Measurements from ENCODE around the gene ASCC2.
"Not testable (repeated sequence)": the region's sequence is repeated elsewhere in the genome, so short reads cannot be mapped to it uniquely, and the experiment has no call there.

ASCC2 gene

GRCh38 chr22:29836791-29837370 is 1.2 kb downstream of the ASCC2 start:
- peaks cover 46% of the 10 kb centered on the region for H3K4me1 Mint-ChIP-seq
- peaks cover 40% of the 10 kb centered on the region for H3K36me3 Mint-ChIP-seq
- H3K9me3 Mint-ChIP-seq; ATAC-seq; DNase-seq (ENCODE audit: low spot score in 2 of 2): not testable (repeated sequence)
- H3K27ac Mint-ChIP-seq, result peak overlapping the region; percentile 8
- H3K4me3 Mint-ChIP-seq, result peak overlapping the region; percentile 84

DNA sequence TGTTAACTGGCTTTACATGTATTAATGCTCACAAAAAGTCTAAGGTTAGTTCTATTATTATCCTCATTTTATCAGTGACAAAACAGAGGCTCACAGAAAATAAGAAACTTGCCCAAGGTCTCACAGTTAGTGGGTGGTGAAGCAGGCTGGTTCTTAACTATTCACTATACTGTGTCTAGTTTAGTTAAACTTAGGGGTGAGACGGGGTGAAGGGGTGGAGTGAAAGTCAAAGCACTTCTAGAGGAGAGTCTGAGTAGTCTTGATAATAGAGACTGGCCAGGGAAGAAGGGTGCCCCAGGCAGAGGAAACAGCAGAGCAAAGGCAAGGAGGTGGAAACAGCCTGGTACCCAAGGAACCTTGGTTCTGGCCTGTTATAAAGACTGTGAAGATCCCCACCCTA is 4.0 kb downstream of the ASCC2 start:
- DNase-seq (ENCODE audit: low spot score in 2 of 2) (no peak), ATAC-seq (no peak)
- H3K9me3 Mint-ChIP-seq, result no peaks in the 10 kb centered on the region
- peaks cover 49% of the 10 kb centered on the region for H3K4me1 Mint-ChIP-seq
- no peak overlapping the region for H3K4me3 Mint-ChIP-seq
- no peak overlapping the region for H3K27ac Mint-ChIP-seq
- H3K36me3 Mint-ChIP-seq, result peaks cover 61% of the 10 kb centered on the region

GRCh38 chr22:29833392-29833965 is 4.6 kb downstream of the ASCC2 start:
- DNase-seq (ENCODE audit: low spot score in 2 of 2) (no peak), ATAC-seq (no peak)
- Mint-ChIP-seq H3K27ac (peak overlapping the region; percentile 50), H3K4me1 (peaks cover 43% of the 10 kb centered on the region), H3K9me3 (no peaks in the 10 kb centered on the region), H3K4me3 (no peak overlapping the region), H3K36me3 (peaks cover 64% of the 10 kb centered on the region)

GRCh38 chr22:29831958-29832357 is 6.1 kb downstream of the ASCC2 start:
- Mint-ChIP-seq H3K27ac (peak overlapping the region; percentile 23), H3K4me1 (peaks cover 30% of the 10 kb centered on the region), H3K4me3 (no peak overlapping the region), H3K36me3 (peaks cover 75% of the 10 kb centered on the region), H3K9me3 (no peaks in the 10 kb centered on the region)
- ATAC-seq, result no peak
- DNase-seq (ENCODE audit: low spot score in 2 of 2), result no peak

DNA sequence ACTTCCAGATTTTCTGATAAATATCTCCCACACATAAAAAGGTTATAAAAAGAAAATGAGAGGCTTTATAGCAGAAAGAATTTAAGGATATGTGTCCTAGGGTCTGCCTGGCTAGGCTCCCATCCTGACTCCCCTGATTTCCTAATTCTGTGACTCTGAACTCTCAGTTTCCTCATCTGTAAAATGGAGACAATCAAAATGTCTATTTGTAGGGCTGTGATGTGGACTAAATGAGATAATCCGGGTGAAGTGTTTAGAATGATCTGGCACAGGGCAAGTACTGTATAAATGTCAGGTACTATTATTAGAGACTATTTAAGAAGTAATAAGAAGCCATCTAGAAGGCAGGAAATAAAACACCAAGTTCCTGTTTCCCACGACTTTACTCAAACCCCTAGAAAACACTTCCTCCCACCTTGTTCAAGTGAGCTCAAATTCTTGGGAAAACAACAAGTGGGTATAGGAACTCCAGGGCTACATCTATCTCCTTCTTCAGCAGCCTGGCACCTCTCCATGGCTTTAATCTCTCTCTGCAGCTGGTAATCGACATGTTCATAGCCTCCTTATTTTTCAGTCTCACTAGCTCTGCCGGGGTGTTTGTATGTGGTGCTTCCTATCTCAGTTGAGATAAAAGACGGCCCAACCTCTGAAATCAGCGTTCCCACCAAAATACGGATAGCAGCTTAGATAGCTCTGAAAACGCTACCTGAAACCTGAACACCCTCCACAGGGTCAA is 6.7 kb downstream of the ASCC2 start:
- H3K36me3 Mint-ChIP-seq, result peaks cover 78% of the 10 kb centered on the region
- no peaks in the 10 kb centered on the region for H3K9me3 Mint-ChIP-seq
- H3K27ac Mint-ChIP-seq, result peak overlapping the region; percentile 23

GRCh38 chr22:29830585-29830984 is 7.5 kb downstream of the ASCC2 start:
- Mint-ChIP-seq H3K4me1 (peaks cover 19% of the 10 kb centered on the region), H3K9me3 (no peaks in the 10 kb centered on the region), H3K4me3 (no peak overlapping the region), H3K36me3 (peaks cover 81% of the 10 kb centered on the region), H3K27ac (peak overlapping the region; percentile 23)
- DNase-seq (ENCODE audit: low spot score in 2 of 2) (no peak), ATAC-seq (no peak)

More for the DNA sequence above, 6.7 kb downstream of the ASCC2 start:
- ATAC-seq (no peak), DNase-seq (ENCODE audit: low spot score in 2 of 2) (no peak)
- H3K4me1 Mint-ChIP-seq, result peaks cover 26% of the 10 kb centered on the region
- H3K4me3 Mint-ChIP-seq, result no peak overlapping the region

DNA sequence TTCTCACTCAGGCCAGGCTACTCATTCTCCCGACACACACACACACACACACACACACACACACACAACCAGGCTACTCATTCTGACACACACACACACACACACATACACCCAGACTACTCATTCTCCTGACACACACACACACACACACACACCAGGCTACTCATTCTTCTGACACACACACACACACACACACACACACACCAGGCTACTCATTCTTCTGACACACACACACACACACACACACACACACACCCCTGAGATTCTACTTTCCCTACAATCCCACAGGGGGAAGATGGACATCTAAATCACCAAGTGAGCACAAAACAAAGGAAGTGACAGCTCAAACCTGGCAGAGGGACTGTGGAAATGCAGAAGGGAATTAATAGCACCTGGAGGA is 10.3 kb downstream of the ASCC2 start:
- Mint-ChIP-seq H3K36me3 (peaks cover 89% of the 10 kb centered on the region), H3K27ac (peak overlapping the region; percentile 79)
- not testable (repeated sequence) for H3K4me3 Mint-ChIP-seq; H3K9me3 Mint-ChIP-seq; DNase-seq (ENCODE audit: low spot score in 2 of 2); ATAC-seq; H3K4me1 Mint-ChIP-seq

- no peak for DNase-seq (ENCODE audit: low spot score in 2 of 2)
- no peak overlapping the region for H3K27ac Mint-ChIP-seq
- no peak overlapping the region for H3K4me3 Mint-ChIP-seq
- H3K4me1 Mint-ChIP-seq, result peaks cover 8% of the 10 kb centered on the region
- H3K36me3 Mint-ChIP-seq, result peaks cover 89% of the 10 kb centered on the region
- ATAC-seq, result no peak
- H3K9me3 Mint-ChIP-seq, result no peaks in the 10 kb centered on the region
These were observed 11.0 kb downstream of the ASCC2 start for GRCh38 chr22:29827091-29827490.

- H3K4me3 Mint-ChIP-seq, result no peak overlapping the region
- no peak for ATAC-seq
- no peaks in the 10 kb centered on the region for H3K9me3 Mint-ChIP-seq
- peaks cover 18% of the 10 kb centered on the region for H3K4me1 Mint-ChIP-seq
- DNase-seq (ENCODE audit: low spot score in 2 of 2), result no peak
- peak overlapping the region; percentile 63 for H3K27ac Mint-ChIP-seq
- H3K36me3 Mint-ChIP-seq, result peaks cover 89% of the 10 kb centered on the region
These were observed 12.5 kb downstream of the ASCC2 start for GRCh38 chr22:29825578-29825977.

DNA sequence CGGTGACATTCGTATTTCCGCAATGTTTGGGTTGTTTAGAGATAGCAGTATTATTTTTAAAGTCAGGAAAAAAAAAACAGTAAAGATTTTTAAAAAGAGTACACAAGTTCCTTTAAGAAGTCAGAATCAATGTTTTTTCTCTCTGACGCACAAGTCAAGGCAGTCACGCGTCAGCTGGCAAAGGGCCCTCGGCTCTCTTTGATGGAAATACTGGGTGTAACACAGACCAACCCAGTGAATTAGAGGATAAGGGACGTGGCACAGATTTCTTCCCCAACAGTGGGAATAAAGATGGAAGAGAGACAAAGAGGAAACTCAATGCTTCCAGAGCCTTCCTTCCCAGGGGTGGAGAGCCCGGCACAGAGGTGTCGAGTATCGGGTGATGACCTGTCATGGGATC is 13.4 kb downstream of the ASCC2 start:
- Mint-ChIP-seq H3K27ac (peak overlapping the region; percentile 63), H3K4me3 (no peak overlapping the region), H3K36me3 (peaks cover 89% of the 10 kb centered on the region), H3K9me3 (no peaks in the 10 kb centered on the region), H3K4me1 (peaks cover 13% of the 10 kb centered on the region)
- ATAC-seq, result no peak
- DNase-seq (ENCODE audit: low spot score in 2 of 2), result no peak

GRCh38 chr22:29821291-29822016 is 16.6 kb downstream of the ASCC2 start:
- no peaks in the 10 kb centered on the region for H3K9me3 Mint-ChIP-seq
- H3K4me1 Mint-ChIP-seq, result peaks cover 13% of the 10 kb centered on the region
- H3K27ac Mint-ChIP-seq, result peak overlapping the region; percentile 82
- peak; percentile 99 for ATAC-seq
- DNase-seq (ENCODE audit: low spot score in 2 of 2), result peak; percentile 14 to 71
- H3K36me3 Mint-ChIP-seq, result peaks cover 92% of the 10 kb centered on the region
- H3K4me3 Mint-ChIP-seq, result no peak overlapping the region

DNA sequence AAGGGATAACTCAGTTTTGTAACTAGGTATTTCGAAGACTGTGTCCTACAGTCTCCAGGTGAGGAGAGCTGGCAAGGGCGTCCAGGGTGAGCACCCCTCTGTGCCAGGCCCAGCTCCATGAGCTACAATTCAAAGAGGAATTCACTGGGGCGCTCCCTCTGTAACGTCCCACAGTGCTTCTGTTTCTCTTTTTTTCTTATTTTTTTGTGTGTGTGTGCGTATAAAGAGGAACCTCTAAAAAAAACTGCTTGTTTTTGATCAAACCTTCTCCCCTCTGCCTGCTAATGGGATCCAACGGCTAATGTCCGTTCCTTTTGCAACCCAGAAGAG is 17.1 kb downstream of the ASCC2 start:
- peaks cover 89% of the 10 kb centered on the region for H3K36me3 Mint-ChIP-seq
- H3K27ac Mint-ChIP-seq, result peak overlapping the region; percentile 82
- H3K4me3 Mint-ChIP-seq, result no peak overlapping the region
- H3K4me1 Mint-ChIP-seq, result peaks cover 13% of the 10 kb centered on the region
- ATAC-seq (no peak), DNase-seq (ENCODE audit: low spot score in 2 of 2) (no peak)
- H3K9me3 Mint-ChIP-seq, result no peaks in the 10 kb centered on the region

GRCh38 chr22:29819501-29819900 is 18.6 kb downstream of the ASCC2 start:
- Mint-ChIP-seq H3K27ac (peak overlapping the region; percentile 82), H3K4me1 (peaks cover 13% of the 10 kb centered on the region), H3K4me3 (no peak overlapping the region), H3K9me3 (no peaks in the 10 kb centered on the region), H3K36me3 (peaks cover 89% of the 10 kb centered on the region)
- DNase-seq (ENCODE audit: low spot score in 2 of 2) (no peak), ATAC-seq (no peak)

DNA sequence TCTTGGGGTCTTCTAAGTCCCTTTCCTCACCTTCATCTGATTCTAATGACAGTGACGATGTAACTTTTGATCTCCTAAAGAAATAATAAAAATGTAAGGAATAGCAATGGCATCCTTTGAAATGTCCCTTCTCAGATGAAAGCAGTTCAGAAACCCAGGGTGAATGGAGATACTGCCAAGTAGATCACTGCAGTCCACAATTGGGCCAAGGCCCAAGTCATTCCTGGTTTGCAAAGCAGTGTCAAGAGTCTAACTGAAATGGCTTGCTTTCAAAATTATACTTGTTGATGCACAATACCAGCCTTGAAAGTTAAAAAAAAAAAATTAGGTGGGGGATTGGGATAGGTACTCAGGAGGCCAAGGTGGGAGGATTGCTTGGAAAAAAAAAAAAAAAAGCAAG is 20.4 kb downstream of the ASCC2 start:
- ATAC-seq (no peak), DNase-seq (ENCODE audit: low spot score in 2 of 2) (no peak)
- Mint-ChIP-seq H3K9me3 (no peaks in the 10 kb centered on the region), H3K4me3 (no peak overlapping the region), H3K27ac (peak overlapping the region; percentile 82), H3K4me1 (peaks cover 13% of the 10 kb centered on the region), H3K36me3 (peaks cover 89% of the 10 kb centered on the region)

DNA sequence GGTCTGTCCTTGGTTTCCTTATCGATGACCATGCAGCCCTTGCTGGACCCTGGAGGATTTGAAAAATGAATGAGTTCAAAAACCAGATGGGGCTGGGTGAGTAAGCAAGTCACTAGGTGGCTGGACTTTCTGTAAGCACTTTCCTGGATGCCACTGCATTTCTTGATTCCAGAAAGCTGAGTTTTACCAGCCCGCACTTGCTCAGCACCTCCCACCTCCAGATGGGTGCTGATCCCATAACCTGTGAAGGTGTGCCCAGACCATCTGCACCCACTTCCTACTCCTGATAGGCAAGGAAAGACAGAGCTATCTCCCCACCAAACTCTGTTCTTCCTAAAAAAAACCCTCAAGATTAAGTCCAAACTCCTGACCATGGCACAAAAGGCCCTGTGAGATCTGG is 21.1 kb downstream of the ASCC2 start:
- Mint-ChIP-seq H3K27ac (peak overlapping the region; percentile 82), H3K9me3 (no peaks in the 10 kb centered on the region), H3K4me1 (peaks cover 9% of the 10 kb centered on the region), H3K36me3 (peaks cover 89% of the 10 kb centered on the region), H3K4me3 (no peak overlapping the region)
- ATAC-seq (no peak), DNase-seq (ENCODE audit: low spot score in 2 of 2) (no peak)
